Liver (tissue), 9 donors: ENCODE measurements around the gene ADAMTS6. TPM values are rescaled to one million over a fixed set of nuclear protein-coding genes. Genes with fewer than 3 reads are reported as not detected.

Experiments used
- DNase-seq: peaks from one replicate; pipeline ENCODE4 v3.0.0-alpha.2; 2017; ENCODE audit warnings: low spot score
- H3K27ac ChIP-seq, 2 donors: one replicate each; pipeline ENCODE4 v1.7.0; 2013; ENCODE audit warnings: inconsistent platforms in 2 of 2, low read length in 2 of 2, control low read depth in 1 of 2, low read depth in 1 of 2, mild to moderate bottlenecking in 1 of 2
- H3K27me3 ChIP-seq, 4 donors: one replicate each; pipeline versions ENCODE4 v1.6.1 to v1.7.0; 2013; ENCODE audit warnings: low read length in 3 of 4, inconsistent platforms in 1 of 4, mild to moderate bottlenecking in 1 of 4, moderate library complexity in 1 of 4; ENCODE audit not compliant: control insufficient read depth in 4 of 4, insufficient read depth in 4 of 4
- H3K36me3 ChIP-seq, 4 donors: one replicate each; pipeline versions ENCODE4 v1.6.1 to v1.7.0; 2013; ENCODE audit warnings: low read length in 3 of 4, mild to moderate bottlenecking in 3 of 4, low read depth in 1 of 4, moderate library complexity in 1 of 4; ENCODE audit not compliant: control insufficient read depth in 4 of 4, insufficient read depth in 3 of 4
- H3K4me1 ChIP-seq, 4 donors: one replicate each; pipeline versions ENCODE4 v1.6.1 to v1.7.0; 2013; ENCODE audit warnings: low read length in 3 of 4, mild to moderate bottlenecking in 3 of 4, moderate library complexity in 1 of 4; ENCODE audit not compliant: control insufficient read depth in 4 of 4, insufficient read depth in 4 of 4
- H3K4me3 ChIP-seq, 3 donors: one replicate each; pipeline versions ENCODE4 v1.6.1 to v1.7.0; 2013; ENCODE audit warnings: low read length in 3 of 3, control low read depth in 1 of 3, low read depth in 1 of 3, mild to moderate bottlenecking in 1 of 3
- H3K9ac ChIP-seq, 2 donors: one replicate each; pipeline ENCODE4 v1.7.0; 2013; ENCODE audit warnings: low read length in 2 of 2, mild to moderate bottlenecking in 2 of 2, moderate library complexity in 2 of 2, control low read depth in 1 of 2, low read depth in 1 of 2
- H3K9me3 ChIP-seq, 4 donors: one replicate each; pipeline versions ENCODE4 v1.6.1 to v1.7.0; 2013; ENCODE audit warnings: low read length in 3 of 4; ENCODE audit not compliant: control insufficient read depth in 4 of 4
- ATF3 ChIP-seq: IDR thresholded peaks from 2 replicates; pipeline ENCODE4 v1.6.1; 2016; ENCODE audit warnings: antibody characterized with exemption
- CTCF ChIP-seq: fragments of 150-350 bp; IDR thresholded peaks from 2 replicates; pipeline ENCODE4 v1.5.1; 2017; ENCODE audit warnings: improper control_type of control experiment, low read depth, low read length; ENCODE audit not compliant: missing input control
- EGR1 ChIP-seq, 2 donors: IDR thresholded peaks; 2 replicates each; pipeline ENCODE4 v1.6.1; 2016 to 2018; ENCODE audit warnings: antibody characterized with exemption in 2 of 2, low read depth in 2 of 2
- FOXA1 ChIP-seq: IDR thresholded peaks from 2 replicates; pipeline ENCODE4 v1.6.1; 2016; ENCODE audit warnings: antibody characterized with exemption
- FOXA2 ChIP-seq: IDR thresholded peaks from 2 replicates; pipeline ENCODE4 v1.6.1; 2016; ENCODE audit warnings: antibody characterized with exemption
- GABPA ChIP-seq, 2 donors: IDR thresholded peaks in 1 of 2; conservative IDR thresholded peaks in 1 of 2; 2 replicates each; pipeline ENCODE4 v1.6.1; 2016; ENCODE audit warnings: antibody characterized with exemption in 2 of 2, mild to moderate bottlenecking in 1 of 2, moderate library complexity in 1 of 2
- HNF4G ChIP-seq: IDR thresholded peaks from 2 replicates; pipeline ENCODE4 v1.6.1; 2016; ENCODE audit warnings: antibody characterized with exemption
- JUND ChIP-seq, 2 donors: IDR thresholded peaks; 2 replicates each; pipeline ENCODE4 v1.6.1; 2016; ENCODE audit warnings: antibody characterized with exemption in 2 of 2
- MAX ChIP-seq: IDR thresholded peaks from 2 replicates; pipeline ENCODE4 v1.6.1; 2016; ENCODE audit warnings: antibody characterized with exemption
- RAD21 ChIP-seq, 2 donors: IDR thresholded peaks; 2 replicates each; pipeline ENCODE4 v1.6.1; 2016; ENCODE audit warnings: antibody characterized with exemption in 2 of 2, mild to moderate bottlenecking in 2 of 2
- REST ChIP-seq: IDR thresholded peaks from 2 replicates; pipeline ENCODE4 v1.6.1; 2016; ENCODE audit warnings: antibody characterized with exemption, mild to moderate bottlenecking
- RXRA ChIP-seq, 2 donors: IDR thresholded peaks; 2 replicates each; pipeline ENCODE4 v1.6.1; 2017 to 2018; ENCODE audit warnings: antibody characterized with exemption in 2 of 2, mild to moderate bottlenecking in 1 of 2
- SP1 ChIP-seq: IDR thresholded peaks from 2 replicates; pipeline ENCODE4 v1.6.1; 2018; ENCODE audit warnings: antibody characterized with exemption, mild to moderate bottlenecking
- TAF1 ChIP-seq: conservative IDR thresholded peaks from 2 replicates; pipeline ENCODE4 v1.6.1; 2016; ENCODE audit warnings: antibody characterized with exemption, mild to moderate bottlenecking
- ZBTB33 ChIP-seq: IDR thresholded peaks from 2 replicates; pipeline ENCODE4 v1.6.1; 2016; ENCODE audit warnings: antibody characterized with exemption
- WGBS: extraction: QIAGEN DNeasy Blood & Tissue Kit; methylation state at CpG from one replicate; pipeline ENCODE4 v1.1.7; 2013; 5-methylcytosine and 5-hydroxymethylcytosine counted together
- polyA plus RNA-seq, 2 donors: library from polyadenylated mRNA; stranded (reverse) in 1 of 2; unstranded in 1 of 2; fragments of 200-250 nt in 1 of 2; fragments of >200 nt in 1 of 2; fragmentation: Nextera tagmentation in 1 of 2; extraction: Ambion mirVana in 1 of 2; gene quantifications; one replicate each; pipeline versions ENCODE4 v1.2.1 to v1.2.3, GENCODE V29; 2013 to 2015
- total RNA-seq, 2 donors: library from RNA; depleted of rRNA; stranded (reverse); fragments of >200 nt; gene quantifications; one replicate each; pipeline ENCODE4 v1.2.3, GENCODE V29; 2014
- donor health status: healthy.
- donor health status: healthy.
- donor health status: healthy.
- donor health status: healthy.
- donor health status: healthy.

ADAMTS6 gene
- total and polyA plus RNA-seq, 4 donors: 0.06 to 2.0 (median 0.59) TPM

- Histone ChIP-seq H3K4me3 (no peak overlapping the region), H3K9me3 (no peaks in the 10 kb centered on the region), H3K9ac (no peak overlapping the region), H3K27ac (no peak overlapping the region), H3K27me3 (no peaks in the 10 kb centered on the region), H3K36me3 (no peaks in the 10 kb centered on the region), H3K4me1 (no peaks in the 10 kb centered on the region)
- 75% methylated on average over 1 of the region's 1 CpG for WGBS
- no peak for TF ChIP-seq SP1
- no peak for TF ChIP-seq RAD21 (IDR thresholded peaks at IDR 0.05)
- no peak for TF ChIP-seq ATF3
- TF ChIP-seq EGR1 (IDR thresholded peaks at IDR 0.05; ENCODE audit: low read depth in 2 of 2): no peak
- no peak for TF ChIP-seq REST
- TF ChIP-seq ZBTB33: no peak
- TF ChIP-seq MAX: no peak
- no peak for TF ChIP-seq JUND (IDR thresholded peaks at IDR 0.05)
- TF ChIP-seq RXRA (IDR thresholded peaks at IDR 0.05): no peak
- TF ChIP-seq HNF4G: no peak
- DNase-seq: no peak
These were observed 205.4 kb downstream of the ADAMTS6 start for GRCh38 chr5:65276178-65276890.

- Histone ChIP-seq H3K9me3 (no peaks in the 10 kb centered on the region), H3K27me3 (no peaks in the 10 kb centered on the region), H3K36me3 (no peaks in the 10 kb centered on the region), H3K4me3 (no peak overlapping the region), H3K4me1 (no peaks in the 10 kb centered on the region), H3K9ac (no peak overlapping the region), H3K27ac (no peak overlapping the region)
- DNase-seq: no peak
- TF ChIP-seq TAF1 (no peak), JUND (IDR thresholded peaks at IDR 0.05) (no peak), FOXA2 (no peak), ZBTB33 (no peak), EGR1 (IDR thresholded peaks at IDR 0.05; ENCODE audit: low read depth in 2 of 2) (no peak), FOXA1 (no peak), HNF4G (no peak), MAX (no peak), RAD21 (IDR thresholded peaks at IDR 0.05) (no peak), REST (no peak), CTCF (no peak), SP1 (no peak), GABPA (IDR thresholded peaks at IDR 0.05 in 1 of 2, conservative IDR thresholded peaks at IDR 0.05 in 1 of 2) (no peak)
- WGBS: 95% methylated on average over 1 of the region's 1 CpG
These were observed 209.8 kb downstream of the ADAMTS6 start for GRCh38 chr5:65271906-65272305.
